Keratinocyte (primary cell): Measurements from ENCODE around the gene PCCA. TPM values are rescaled to one million over a fixed set of nuclear protein-coding genes. Genes with fewer than 3 reads are reported as not detected.

Experiments used
- DNase-seq: peaks from one replicate; pipeline ENCODE4 v3.0.0-alpha.2; 2011; ENCODE audit warnings: low read depth, missing footprints, low spot score
- FAIRE-seq: peaks from 2 replicates; lab custom pipeline; 2011; peaks lifted over from hg19 to GRCh38; lab: Jason Lieb, UNC
- H2AFZ ChIP-seq: 2 replicates; pipeline ENCODE4 v1.6.0; 2012; ENCODE audit warnings: low read length, control low read depth, inconsistent platforms; ENCODE audit not compliant: control insufficient read depth
- H3K27ac ChIP-seq: 2 replicates; pipeline ENCODE4 v1.5.1; 2011; ENCODE audit warnings: low read length; ENCODE audit not compliant: control insufficient read depth, insufficient read depth
- H3K27me3 ChIP-seq: 3 replicates; pipeline ENCODE4 v1.6.0; 2011; ENCODE audit warnings: low read length; ENCODE audit not compliant: control insufficient read depth, insufficient read depth; ENCODE audit errors: extremely low read depth
- H3K36me3 ChIP-seq, 2 experiments: 2 replicates in 1 of 2; 3 replicates in 1 of 2; pipeline ENCODE4 v1.5.1; 2011; ENCODE audit warnings: low read length in 2 of 2, mild to moderate bottlenecking in 1 of 2; ENCODE audit not compliant: control insufficient read depth in 2 of 2, insufficient read depth in 2 of 2; ENCODE audit errors: extremely low read depth in 1 of 2
- H3K4me1 ChIP-seq: 3 replicates; pipeline ENCODE4 v1.5.1; 2011; ENCODE audit warnings: low read length; ENCODE audit not compliant: control insufficient read depth, insufficient read depth; ENCODE audit errors: extremely low read depth
- H3K4me2 ChIP-seq: 3 replicates; pipeline ENCODE4 v1.6.0; 2011; ENCODE audit warnings: low read depth, low read length; ENCODE audit not compliant: control insufficient read depth, insufficient read depth; ENCODE audit errors: extremely low read depth
- H3K4me3 ChIP-seq, 3 experiments: fragments of 200-600 bp in 1 of 3; sonication (generic) in 1 of 3; 2 replicates in 2 of 3; 3 replicates in 1 of 3; pipeline ENCODE4 v1.5.1; 2011 to 2016; ENCODE audit warnings: low read length in 3 of 3, mild to moderate bottlenecking in 3 of 3, control low read depth in 2 of 3, inconsistent platforms in 1 of 3, low read depth in 1 of 3, mixed read lengths in 1 of 3, mixed run types in 1 of 3, moderate library complexity in 1 of 3; ENCODE audit not compliant: control insufficient read depth in 2 of 3, insufficient read depth in 2 of 3; ENCODE audit errors: extremely low read depth in 1 of 3
- H3K79me2 ChIP-seq: 2 replicates; pipeline ENCODE4 v1.6.0; 2012; ENCODE audit warnings: low read length; ENCODE audit not compliant: control insufficient read depth, insufficient read depth
- H3K9ac ChIP-seq: 3 replicates; pipeline ENCODE4 v1.6.0; 2011; ENCODE audit warnings: low read length; ENCODE audit not compliant: control insufficient read depth, insufficient read depth; ENCODE audit errors: extremely low read depth
- H3K9me1 ChIP-seq: 3 replicates; pipeline ENCODE4 v1.6.0; 2011; ENCODE audit warnings: low read length; ENCODE audit not compliant: control insufficient read depth, insufficient read depth; ENCODE audit errors: extremely low read depth
- H3K9me3 ChIP-seq: 2 replicates; pipeline ENCODE4 v1.5.1; 2012; ENCODE audit warnings: low read depth, low read length; ENCODE audit not compliant: control insufficient read depth
- H4K20me1 ChIP-seq: 3 replicates; pipeline ENCODE4 v1.6.0; 2011; ENCODE audit warnings: low read length; ENCODE audit not compliant: control insufficient read depth, insufficient read depth; ENCODE audit errors: extremely low read depth
- EZH2 ChIP-seq: IDR thresholded peaks from one replicate; pipeline ENCODE4 v1.6.1; 2012; ENCODE audit warnings: inconsistent platforms, mild to moderate bottlenecking, low read length, moderate library complexity
- dilution Hi-C: fragments of 300-500 bp; cut with MboI; formaldehyde crosslinking; loops from one replicate; pipeline ENCODE4 v1.7.0; 2020; ENCODE audit warnings: low sequenced_read_pairs; ENCODE audit not compliant: extremely low pct_ligation_motif_present
- polyA plus RNA-seq, 5 experiments: library from polyadenylated mRNA; depleted of rRNA in 3 of 5; stranded (reverse) in 3 of 5; stranded (forward) in 1 of 5; unstranded in 1 of 5; fragments of >200 nt; gene quantifications; 1 replicate in 1 of 5; 2 replicates in 3 of 5; 3 replicates in 1 of 5; pipeline versions ENCODE4 v1.2.1 to v1.2.3, GENCODE V29; 2011 to 2012; ENCODE audit warnings: missing spikeins in 2 of 5, low read depth in 1 of 5, low replicate concordance in 1 of 5
- TF ChIP-seq, protein P1 (sequence below), 3 experiments: IDR thresholded peaks in 1 of 3; conservative IDR thresholded peaks in 1 of 3; optimal IDR thresholded peaks in 1 of 3; 2 replicates in 2 of 3; 3 replicates in 1 of 3; pipeline versions ENCODE3 to v1.5.1; 2011; ENCODE audit warnings: low read length in 3 of 3, mild to moderate bottlenecking in 3 of 3, moderate library complexity in 2 of 3, control low read depth in 1 of 3, inconsistent platforms in 1 of 3; ENCODE audit not compliant: insufficient read depth in 2 of 3; ENCODE audit errors: extremely low read depth in 1 of 3

Gene PCCA
- polyA plus RNA-seq, 1 donor (not counting 4 experiments of a cell fraction or from before 2014, with no cell fraction given) = 8.1 TPM

DNA sequence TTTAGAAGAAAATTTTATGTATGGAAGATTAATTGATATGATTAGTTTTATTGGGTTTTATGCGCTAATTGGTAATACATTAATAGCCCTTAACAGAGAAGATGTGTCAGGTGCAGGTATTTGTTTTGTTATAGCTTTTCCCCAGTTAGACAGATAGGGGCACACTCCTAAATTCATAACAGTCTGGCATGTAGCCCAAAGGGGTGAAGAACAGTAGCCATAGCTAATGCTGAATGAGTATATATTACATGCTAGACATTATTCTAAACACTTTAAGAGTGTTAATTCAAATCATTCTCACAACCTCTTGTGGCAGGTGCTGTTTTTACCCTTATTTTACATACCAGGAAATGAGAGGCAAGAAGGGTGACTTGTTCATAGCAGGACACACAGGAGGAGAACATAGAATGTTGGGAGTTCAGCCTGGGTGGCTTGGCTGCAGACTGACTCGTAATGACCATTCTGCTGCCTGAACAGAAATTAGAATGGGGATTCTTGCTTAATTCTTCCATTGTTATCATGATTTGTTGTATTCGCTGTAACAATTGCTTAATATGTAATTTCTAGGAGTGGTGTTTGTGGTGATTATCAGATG is 20.1 kb downstream of the PCCA start:
- H3K27me3 ChIP-seq = no peaks in the 10 kb centered on the region
- peaks cover 15% of the 10 kb centered on the region for H3K4me1 ChIP-seq

DNA sequence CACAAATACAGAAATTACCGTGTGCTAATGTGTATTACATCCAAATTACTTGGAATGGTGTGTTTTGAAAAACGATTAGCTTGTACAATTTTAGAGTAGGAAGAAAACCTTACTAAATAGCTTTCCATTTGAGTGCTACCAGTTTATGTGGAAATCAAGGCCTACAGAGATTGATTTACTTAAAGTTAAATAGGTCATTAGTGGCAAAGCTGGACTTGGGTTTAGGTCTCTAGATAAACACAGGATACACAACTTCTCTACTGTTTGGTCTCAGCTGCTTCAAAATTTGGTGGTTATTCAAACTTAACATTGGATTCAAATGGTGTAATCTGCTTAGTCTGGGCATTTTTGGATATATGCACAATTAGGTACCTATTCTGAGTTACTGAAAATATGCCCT is 21.4 kb downstream of the PCCA start:
- H3K36me3 ChIP-seq = no peaks in the 10 kb centered on the region
- H2AFZ ChIP-seq = no peak overlapping the region
- no peak for FAIRE-seq
- H3K4me1 ChIP-seq = peaks cover 13% of the 10 kb centered on the region
- no peaks in the 10 kb centered on the region for H3K9me3 ChIP-seq
- H3K4me2 ChIP-seq = no peak overlapping the region
- no peak overlapping the region for H3K4me3 ChIP-seq
- H3K27me3 ChIP-seq = no peaks in the 10 kb centered on the region
- TF ChIP-seq, protein P1, sequence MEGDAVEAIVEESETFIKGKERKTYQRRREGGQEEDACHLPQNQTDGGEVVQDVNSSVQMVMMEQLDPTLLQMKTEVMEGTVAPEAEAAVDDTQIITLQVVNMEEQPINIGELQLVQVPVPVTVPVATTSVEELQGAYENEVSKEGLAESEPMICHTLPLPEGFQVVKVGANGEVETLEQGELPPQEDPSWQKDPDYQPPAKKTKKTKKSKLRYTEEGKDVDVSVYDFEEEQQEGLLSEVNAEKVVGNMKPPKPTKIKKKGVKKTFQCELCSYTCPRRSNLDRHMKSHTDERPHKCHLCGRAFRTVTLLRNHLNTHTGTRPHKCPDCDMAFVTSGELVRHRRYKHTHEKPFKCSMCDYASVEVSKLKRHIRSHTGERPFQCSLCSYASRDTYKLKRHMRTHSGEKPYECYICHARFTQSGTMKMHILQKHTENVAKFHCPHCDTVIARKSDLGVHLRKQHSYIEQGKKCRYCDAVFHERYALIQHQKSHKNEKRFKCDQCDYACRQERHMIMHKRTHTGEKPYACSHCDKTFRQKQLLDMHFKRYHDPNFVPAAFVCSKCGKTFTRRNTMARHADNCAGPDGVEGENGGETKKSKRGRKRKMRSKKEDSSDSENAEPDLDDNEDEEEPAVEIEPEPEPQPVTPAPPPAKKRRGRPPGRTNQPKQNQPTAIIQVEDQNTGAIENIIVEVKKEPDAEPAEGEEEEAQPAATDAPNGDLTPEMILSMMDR (optimal IDR thresholded peaks at IDR 0.05 in 1 of 3, IDR thresholded peaks at IDR 0.05 in 1 of 3, conservative IDR thresholded peaks at IDR 0.05 in 1 of 3; ENCODE audit: extremely low read depth in 1 of 3, insufficient read depth in 2 of 3, low read length in 3 of 3) = no peak
- no peak for TF ChIP-seq EZH2
- dilution Hi-C loops = no loop called here
- no peak for DNase-seq
- H3K79me2 ChIP-seq = no peaks in the 10 kb centered on the region
- no peak overlapping the region for H3K27ac ChIP-seq
- H3K9ac ChIP-seq = no peak overlapping the region
- no peaks in the 10 kb centered on the region for H4K20me1 ChIP-seq
- H3K9me1 ChIP-seq = no peaks in the 10 kb centered on the region

More for the DNA sequence above, 20.1 kb downstream of the PCCA start:
- H3K4me3 ChIP-seq = no peak overlapping the region
- no peak overlapping the region for H3K27ac ChIP-seq
- TF ChIP-seq, protein P1 (optimal IDR thresholded peaks at IDR 0.05 in 1 of 3, IDR thresholded peaks at IDR 0.05 in 1 of 3, conservative IDR thresholded peaks at IDR 0.05 in 1 of 3; ENCODE audit: extremely low read depth in 1 of 3, insufficient read depth in 2 of 3, low read length in 3 of 3) = no peak
- no peak for TF ChIP-seq EZH2
- no peak overlapping the region for H3K9ac ChIP-seq
- no peaks in the 10 kb centered on the region for H4K20me1 ChIP-seq
- H2AFZ ChIP-seq = no peak overlapping the region
- no peaks in the 10 kb centered on the region for H3K9me3 ChIP-seq
- dilution Hi-C loops = no loop called here
- no peaks in the 10 kb centered on the region for H3K79me2 ChIP-seq
- H3K4me2 ChIP-seq = no peak overlapping the region
- FAIRE-seq = no peak
- no peaks in the 10 kb centered on the region for H3K36me3 ChIP-seq
- no peak for DNase-seq
- H3K9me1 ChIP-seq = no peaks in the 10 kb centered on the region
